Daoy (cell line): ENCODE measurements around the gene APOA5. TPM values are rescaled to one million over a fixed set of nuclear protein-coding genes. Genes with fewer than 3 reads are reported as not detected.

Source experiments
- DNase-seq: peaks from one replicate; pipeline ENCODE4 v3.0.0-alpha.2; 2015; ENCODE audit warnings: low read depth
- total RNA-seq: library from RNA; depleted of rRNA; stranded (reverse); fragments of >200 nt; shearing (Covaris generic); gene quantifications from 2 replicates; pipeline ENCODE4 v1.2.3, GENCODE V29; 2014

APOA5 gene
- total RNA-seq, 1 experiment from 2014 or later, result not detected

- no peak for DNase-seq
These were observed 8.9 kb upstream of the APOA5 start for GRCh38 chr11:116800610-116801009.

- no peak for DNase-seq
These were observed 6.7 kb upstream of the APOA5 start for GRCh38 chr11:116798368-116798767.

GRCh38 chr11:116797816-116798215 lies 6.1 kb upstream of the APOA5 start:
- no peak for DNase-seq

GRCh38 chr11:116796548-116796947 lies 4.9 kb upstream of the APOA5 start:
- no peak for DNase-seq

GRCh38 chr11:116794851-116795250 lies 3.2 kb upstream of the APOA5 start:
- no peak for DNase-seq

GRCh38 chr11:116793772-116794097 lies 2.1 kb upstream of the APOA5 start:
- no peak for DNase-seq

- DNase-seq, result peak; percentile 59
These were observed 1.4 kb upstream of the APOA5 start for GRCh38 chr11:116792869-116793771.

- no peak for DNase-seq
These were observed 627 bp upstream of the APOA5 start for GRCh38 chr11:116792144-116792868.

GRCh38 chr11:116791002-116791812 lies 472 bp downstream of the APOA5 start:
- DNase-seq, result peak; percentile 65

GRCh38 chr11:116790167-116791001 lies 1.3 kb downstream of the APOA5 start:
- no peak for DNase-seq

GRCh38 chr11:116788975-116789374 lies 2.7 kb downstream of the APOA5 start:
- no peak for DNase-seq

- DNase-seq, result no peak
These were observed 3.1 kb downstream of the APOA5 start for GRCh38 chr11:116788534-116788933.

- peak; percentile 76 for DNase-seq
These were observed 3.7 kb downstream of the APOA5 start, which contains the start of gene ZPR1 for GRCh38 chr11:116787786-116788486. TSS of gene ZPR1 (minus strand) at chr11:116788023. CDS start at chr11:116787990, 33 bp downstream.

- no peak for DNase-seq
These were observed 4.3 kb downstream of the APOA5 start for GRCh38 chr11:116787436-116787785.

GRCh38 chr11:116786966-116787365 lies 4.7 kb downstream of the APOA5 start:
- no peak for DNase-seq

- no peak for DNase-seq
These were observed 5.4 kb downstream of the APOA5 start for GRCh38 chr11:116786326-116786725.

GRCh38 chr11:116782728-116783127 lies 9.0 kb downstream of the APOA5 start:
- peak; percentile 39 for DNase-seq

GRCh38 chr11:116778556-116778955 lies 13.1 kb downstream of the APOA5 start:
- DNase-seq, result no peak

GRCh38 chr11:116777056-116777455 lies 14.6 kb downstream of the APOA5 start:
- no peak for DNase-seq

GRCh38 chr11:116776522-116776984 lies 15.1 kb downstream of the APOA5 start:
- DNase-seq, result no peak

GRCh38 chr11:116775975-116776374 lies 15.7 kb downstream of the APOA5 start:
- no peak for DNase-seq
